GM21529 (cell line): ENCODE measurements around the gene PCSK6.
"Not testable (repeated sequence)": the region's sequence is repeated elsewhere in the genome, so short reads cannot be mapped to it uniquely, and the experiment has no call there.

Source experiments
- ATAC-seq: cut with Tn5 transposase; IDR thresholded peaks from one replicate; pipeline ENCODE4 v1.9.1; 2021; ENCODE audit not compliant: unreplicated experiment

PCSK6 gene

GRCh38 chr15:101406036-101406435 is 83.5 kb downstream of the PCSK6 start:
- no peak for ATAC-seq

GRCh38 chr15:101404245-101404644 is 85.3 kb downstream of the PCSK6 start:
- no peak for ATAC-seq

- not testable (repeated sequence) for ATAC-seq
These were observed 86.6 kb downstream of the PCSK6 start for GRCh38 chr15:101402883-101403282.

- ATAC-seq: no peak
These were observed 88.2 kb downstream of the PCSK6 start for GRCh38 chr15:101401286-101401685.

- no peak for ATAC-seq
These were observed 90.1 kb downstream of the PCSK6 start for GRCh38 chr15:101399431-101399830.

GRCh38 chr15:101398247-101398646 is 91.3 kb downstream of the PCSK6 start:
- ATAC-seq: no peak

- ATAC-seq: no peak
These were observed 91.9 kb downstream of the PCSK6 start for GRCh38 chr15:101397521-101398003.

GRCh38 chr15:101396484-101397261 is 92.8 kb downstream of the PCSK6 start:
- ATAC-seq: no peak

- no peak for ATAC-seq
These were observed 94.9 kb downstream of the PCSK6 start for GRCh38 chr15:101394654-101395053.

- no peak for ATAC-seq
These were observed 95.4 kb downstream of the PCSK6 start for GRCh38 chr15:101394056-101394630.

GRCh38 chr15:101393172-101393571 is 96.3 kb downstream of the PCSK6 start:
- no peak for ATAC-seq

GRCh38 chr15:101391981-101392640 is 97.4 kb downstream of the PCSK6 start:
- peak; percentile 92 for ATAC-seq

- no peak for ATAC-seq
These were observed 98.1 kb downstream of the PCSK6 start for GRCh38 chr15:101391431-101391830.

GRCh38 chr15:101390462-101390861 is 99.0 kb downstream of the PCSK6 start:
- no peak for ATAC-seq

- ATAC-seq: no peak
These were observed 99.4 kb downstream of the PCSK6 start for GRCh38 chr15:101390060-101390459.

GRCh38 chr15:101389362-101389761 is 100.1 kb downstream of the PCSK6 start:
- ATAC-seq: no peak

GRCh38 chr15:101388046-101388445 is 101.5 kb downstream of the PCSK6 start:
- ATAC-seq: no peak

- ATAC-seq: no peak
These were observed 101.9 kb downstream of the PCSK6 start for GRCh38 chr15:101387574-101387973.

- no peak for ATAC-seq
These were observed 102.5 kb downstream of the PCSK6 start for GRCh38 chr15:101386967-101387366.

- ATAC-seq: no peak
These were observed 103.5 kb downstream of the PCSK6 start for GRCh38 chr15:101386006-101386405.

GRCh38 chr15:101384276-101384675 is 105.2 kb downstream of the PCSK6 start:
- ATAC-seq: no peak

- no peak for ATAC-seq
These were observed 107.0 kb downstream of the PCSK6 start for GRCh38 chr15:101382544-101382943.
